HG02973 (cell line): ENCODE results near the gene FBXO7.

ENCODE experiments used
- ATAC-seq: cut with Tn5 transposase; IDR thresholded peaks from one replicate; pipeline ENCODE4 v1.9.1; 2021; ENCODE audit warnings: moderate library complexity; ENCODE audit not compliant: unreplicated experiment

Gene FBXO7

DNA sequence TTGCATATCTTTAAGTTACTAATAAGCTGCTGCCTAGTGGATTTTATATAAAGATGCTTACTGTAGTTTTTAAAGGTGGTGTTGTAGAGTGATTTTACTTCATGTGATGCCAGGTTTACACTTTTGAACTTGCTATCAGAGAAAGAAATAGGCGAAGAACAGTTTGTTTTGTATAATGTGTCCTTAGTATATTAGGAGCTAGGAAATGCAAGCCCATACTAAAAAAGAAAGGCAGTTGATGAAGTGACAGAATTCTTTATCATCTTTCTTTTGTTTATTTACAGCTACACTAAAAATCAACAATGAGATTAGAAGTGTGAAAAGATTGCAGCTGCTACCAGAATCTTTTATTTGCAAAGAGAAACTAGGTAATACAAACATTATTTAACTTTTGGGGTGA is 12.8 kb downstream of the FBXO7 start:
- ATAC-seq, result no peak

DNA sequence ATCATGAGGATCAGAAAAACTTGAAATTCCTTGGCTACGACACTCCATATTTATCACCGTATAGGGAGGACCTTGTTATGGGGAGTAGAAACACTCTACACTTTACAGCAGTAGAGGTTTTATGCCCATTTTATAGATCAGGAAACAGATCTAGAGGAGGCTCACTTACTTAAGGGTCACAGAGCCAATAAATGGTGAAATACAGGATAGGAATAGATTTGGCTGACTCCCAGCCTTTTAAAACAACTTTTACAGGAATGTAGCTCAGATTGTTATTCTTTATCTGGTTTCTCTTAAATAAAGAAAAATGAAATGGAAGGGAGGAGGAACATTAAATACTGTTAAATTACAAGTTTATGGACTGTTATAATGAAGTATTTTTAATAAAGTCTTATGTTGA is 14.8 kb downstream of the FBXO7 start:
- ATAC-seq, result no peak

- no peak for ATAC-seq
Observed at GRCh38 chr22:32490279-32490678, 15.7 kb downstream of the FBXO7 start.

DNA sequence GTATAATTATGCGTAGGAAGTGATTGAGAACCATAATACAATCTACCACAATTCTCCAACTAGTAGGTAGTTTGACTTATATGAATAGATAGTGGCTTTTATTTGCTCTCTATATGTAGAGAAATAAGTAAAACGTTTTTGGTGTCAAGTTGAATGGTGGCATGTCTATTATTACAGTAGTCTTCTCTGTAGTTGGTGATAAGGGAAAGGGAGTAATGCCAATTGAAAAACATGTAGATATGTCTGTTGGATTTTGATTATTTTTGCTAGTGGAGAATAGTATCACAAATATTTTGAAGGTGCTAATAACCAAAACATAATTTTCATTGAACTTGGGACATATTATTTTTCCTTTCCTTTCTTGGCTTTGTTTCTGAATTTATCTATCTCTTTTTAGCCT is 17.5 kb downstream of the FBXO7 start:
- ATAC-seq, result no peak

GRCh38 chr22:32493551-32493950 is 18.9 kb downstream of the FBXO7 start:
- no peak for ATAC-seq

- ATAC-seq, result no peak
Observed at GRCh38 chr22:32494971-32495370, 20.4 kb downstream of the FBXO7 start.

DNA sequence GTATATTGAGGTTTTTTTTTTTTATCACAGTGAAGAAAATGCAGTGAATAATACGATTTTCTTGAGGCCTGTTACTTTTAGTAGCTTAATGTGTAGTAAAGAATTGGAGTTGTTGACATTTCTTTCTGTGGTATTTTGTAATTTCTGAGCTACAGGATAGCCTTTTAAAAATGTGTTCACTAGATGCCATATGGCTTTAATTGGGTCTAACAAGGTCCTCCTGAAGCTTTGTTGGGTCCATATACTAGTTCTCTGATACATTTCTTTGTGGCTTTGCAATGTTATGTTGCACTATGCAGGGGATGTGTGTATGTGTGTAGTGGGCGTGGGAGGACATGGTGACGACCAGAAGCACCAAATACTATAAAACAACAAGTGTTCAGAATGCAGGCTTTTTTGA is 25.1 kb downstream of the FBXO7 start:
- no peak for ATAC-seq

- no peak for ATAC-seq
Observed at GRCh38 chr22:32501836-32502752, 27.5 kb downstream of the FBXO7 start.

DNA sequence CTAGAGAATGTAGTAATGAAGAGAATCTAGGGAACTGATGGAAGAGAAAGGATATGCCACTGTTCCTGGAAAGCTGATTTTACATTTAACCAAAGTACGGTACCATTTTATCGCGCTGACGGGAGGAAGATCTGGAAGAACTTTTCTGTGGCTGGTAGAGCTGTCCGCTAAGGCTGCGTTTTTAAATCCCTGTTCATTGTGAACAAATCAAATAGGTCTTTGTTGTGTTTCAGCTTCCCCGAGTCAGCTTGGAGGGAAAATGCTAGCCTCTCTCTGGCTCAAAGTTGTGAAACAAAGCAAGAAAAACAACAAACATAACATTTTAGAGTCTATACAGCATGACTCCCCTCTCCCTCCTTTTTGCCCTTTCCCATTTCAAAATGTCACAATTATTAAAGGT is 34.4 kb downstream of the FBXO7 start:
- no peak for ATAC-seq

- ATAC-seq, result no peak
Observed at GRCh38 chr22:32511274-32511673, 36.7 kb downstream of the FBXO7 start.

DNA sequence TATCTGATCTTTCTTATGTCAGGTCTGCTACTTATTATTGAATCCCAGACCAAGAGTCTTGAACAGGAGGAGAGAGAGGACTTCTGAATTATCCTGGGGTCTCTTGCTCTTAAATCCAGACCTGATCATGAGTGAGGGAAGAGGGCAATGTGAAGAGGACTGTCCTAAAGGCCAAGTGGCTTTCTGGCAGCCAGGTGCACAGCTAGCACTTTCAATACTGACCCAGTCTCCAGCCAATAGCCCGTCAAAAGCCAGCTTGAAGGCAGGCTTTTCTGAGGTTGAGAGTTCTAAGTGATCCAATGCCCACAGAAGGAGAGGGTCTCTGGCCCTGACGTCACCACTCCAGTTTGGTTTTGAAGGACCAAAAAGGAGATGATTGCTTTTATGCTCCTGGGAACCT is 37.2 kb downstream of the FBXO7 start:
- no peak for ATAC-seq

DNA sequence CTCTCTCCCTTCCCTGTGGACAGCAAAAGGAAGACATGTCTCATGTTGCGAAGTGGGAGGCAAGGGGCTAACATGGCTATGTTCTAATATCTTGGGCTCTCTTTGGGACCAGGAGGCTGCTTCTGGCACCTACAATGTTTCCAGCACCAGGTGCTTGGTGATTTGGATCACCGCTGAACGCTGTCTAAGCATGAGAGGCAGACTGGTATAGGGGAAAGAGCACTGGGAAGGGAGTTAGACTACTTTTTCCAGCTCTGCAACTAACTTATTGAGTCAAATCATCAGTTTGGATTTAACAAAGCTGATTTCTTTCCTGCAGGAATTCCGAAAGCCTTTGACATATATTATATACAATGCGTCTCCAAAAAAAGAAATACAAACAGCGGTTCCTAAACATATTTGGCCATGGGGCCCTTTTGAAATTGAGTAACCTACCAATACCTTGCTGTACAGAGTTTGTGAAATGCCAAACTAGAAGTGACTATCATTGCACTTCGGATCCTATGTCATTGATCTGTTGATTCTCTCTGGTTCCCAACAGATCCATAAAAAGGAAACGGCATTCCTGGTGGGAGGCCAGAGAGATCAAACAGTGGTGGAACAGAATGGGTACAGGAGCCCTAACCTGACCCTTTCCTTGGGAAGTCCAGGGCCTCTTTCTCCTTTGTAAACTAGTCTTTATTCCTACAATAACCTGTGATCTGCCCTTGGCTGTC is 37.8 kb downstream of the FBXO7 start:
- no peak for ATAC-seq

DNA sequence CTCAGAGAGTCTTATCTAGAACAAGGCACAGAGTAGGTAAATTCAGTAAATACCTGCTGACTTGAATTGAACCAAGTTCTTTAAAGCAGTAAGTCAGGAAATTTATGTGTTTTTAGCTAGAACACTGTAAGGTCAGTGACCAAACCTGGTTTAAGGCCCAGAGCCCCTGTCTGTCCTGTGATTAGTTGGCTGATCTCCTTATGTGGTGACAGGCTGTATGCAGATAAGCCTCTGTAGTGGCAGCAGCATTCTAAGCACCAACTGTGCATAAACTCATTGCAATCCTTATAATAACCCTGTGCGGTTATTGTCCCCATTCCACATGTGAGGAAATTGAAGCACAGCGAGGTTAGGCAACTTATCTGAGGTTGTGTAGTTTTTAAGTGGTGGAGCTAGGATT is 40.5 kb downstream of the FBXO7 start:
- no peak for ATAC-seq

DNA sequence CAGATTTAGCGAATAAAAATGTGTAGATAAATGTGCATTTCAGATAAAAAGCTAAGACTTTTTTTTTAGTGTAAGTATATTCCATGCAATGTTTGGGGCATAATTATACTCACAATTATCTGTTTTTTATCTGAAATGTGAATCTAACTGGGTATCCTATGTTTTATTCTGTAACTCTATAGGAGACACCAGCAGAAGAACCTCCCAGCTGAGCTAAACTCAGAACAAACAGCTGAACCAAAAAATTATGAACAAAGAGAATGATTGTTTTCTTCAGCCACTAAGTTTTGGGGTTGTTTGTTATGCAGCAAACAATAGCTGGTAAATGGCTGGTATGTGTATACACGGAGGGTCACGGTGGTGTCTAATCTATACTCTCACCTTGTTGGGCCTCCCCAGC is 42.9 kb downstream of the FBXO7 start:
- ATAC-seq, result no peak

DNA sequence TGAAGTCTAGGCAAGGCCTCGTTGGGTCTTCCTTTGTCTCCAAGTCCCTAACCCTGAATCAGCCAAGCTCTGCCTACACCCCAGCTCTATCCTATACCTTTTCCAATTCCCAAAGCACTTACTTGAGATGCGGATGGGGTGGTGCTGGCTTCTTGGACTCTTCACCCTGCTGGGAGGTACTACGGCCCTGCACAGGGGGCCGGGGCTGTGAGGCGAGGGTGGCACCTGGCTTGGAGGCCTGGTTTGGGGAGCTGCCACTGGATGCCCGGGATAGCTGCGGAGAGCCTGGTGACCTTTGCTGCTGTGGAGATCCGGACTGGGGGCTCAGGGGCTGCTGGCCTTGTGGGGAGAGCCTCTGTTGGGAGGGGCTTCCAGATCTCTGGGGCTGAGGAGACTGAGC is 43.3 kb downstream of the FBXO7 start:
- no peak for ATAC-seq

DNA sequence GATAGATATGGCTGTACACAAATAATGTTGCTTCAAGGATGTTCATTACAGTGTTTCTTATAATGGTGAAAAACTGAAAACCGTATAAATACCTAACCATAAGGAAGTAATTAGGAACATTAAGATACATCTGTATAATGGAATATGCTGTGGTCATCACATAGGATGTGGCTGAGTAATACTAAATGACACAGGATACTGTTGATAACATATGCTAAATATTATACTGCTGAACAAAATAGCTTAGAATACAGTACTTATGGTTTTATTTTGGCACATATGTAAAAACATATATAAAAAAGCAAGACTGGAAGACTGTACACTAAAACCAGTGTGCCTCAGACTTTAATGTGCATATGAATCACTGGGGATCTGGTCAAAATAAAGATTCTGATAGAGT is 43.8 kb downstream of the FBXO7 start:
- ATAC-seq, result no peak

DNA sequence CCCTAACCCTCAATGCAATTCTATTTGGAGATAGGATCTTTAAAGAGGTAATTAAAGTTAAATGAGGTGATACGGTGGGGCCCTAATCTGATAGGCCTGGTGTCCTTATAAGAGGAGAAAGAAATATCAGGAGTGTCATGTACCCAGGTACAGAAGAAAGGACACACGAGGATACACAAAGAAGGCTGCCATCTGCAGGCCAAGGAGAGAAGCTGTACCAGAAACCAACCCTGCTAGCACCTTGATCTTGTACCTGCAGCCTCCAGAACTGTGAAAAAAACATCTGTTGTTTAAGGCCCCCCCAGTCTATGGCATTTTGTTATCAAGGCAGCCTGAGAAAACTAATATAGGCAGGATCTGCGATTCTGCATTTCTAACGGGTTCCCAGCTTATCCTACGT is 44.2 kb downstream of the FBXO7 start:
- ATAC-seq, result no peak

GRCh38 chr22:32520612-32521011 is 46.0 kb downstream of the FBXO7 start:
- ATAC-seq, result no peak

GRCh38 chr22:32522237-32522636 is 47.6 kb downstream of the FBXO7 start:
- no peak for ATAC-seq

- ATAC-seq, result no peak
Observed at GRCh38 chr22:32527756-32528155, 53.1 kb downstream of the FBXO7 start.

DNA sequence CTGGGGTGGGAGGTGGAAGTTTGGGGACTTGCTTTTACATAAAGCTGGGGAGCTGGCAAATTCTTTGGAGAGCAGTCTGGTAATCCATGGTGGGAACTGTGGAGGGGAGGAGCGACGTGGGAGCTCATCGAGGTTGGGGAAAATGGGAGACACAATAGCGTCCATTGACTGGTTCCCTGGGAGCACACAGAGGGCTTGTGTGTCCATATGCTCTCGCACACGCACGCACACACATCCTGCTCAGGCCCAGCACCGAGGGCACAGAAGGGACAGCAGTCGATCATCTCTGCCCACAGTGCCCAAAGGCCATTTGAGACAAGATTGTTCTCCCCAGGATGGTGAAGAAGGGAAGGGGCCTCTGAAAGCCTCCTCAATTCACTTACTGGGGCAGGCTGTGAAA is 53.7 kb downstream of the FBXO7 start:
- ATAC-seq, result no peak
